Eye (tissue), 1 donor: ENCODE measurements around the gene NUMB.

Source experiments
- DNase-seq: peaks from one replicate; pipeline ENCODE4 v3.0.0-alpha.2; 2015

Gene NUMB

DNA sequence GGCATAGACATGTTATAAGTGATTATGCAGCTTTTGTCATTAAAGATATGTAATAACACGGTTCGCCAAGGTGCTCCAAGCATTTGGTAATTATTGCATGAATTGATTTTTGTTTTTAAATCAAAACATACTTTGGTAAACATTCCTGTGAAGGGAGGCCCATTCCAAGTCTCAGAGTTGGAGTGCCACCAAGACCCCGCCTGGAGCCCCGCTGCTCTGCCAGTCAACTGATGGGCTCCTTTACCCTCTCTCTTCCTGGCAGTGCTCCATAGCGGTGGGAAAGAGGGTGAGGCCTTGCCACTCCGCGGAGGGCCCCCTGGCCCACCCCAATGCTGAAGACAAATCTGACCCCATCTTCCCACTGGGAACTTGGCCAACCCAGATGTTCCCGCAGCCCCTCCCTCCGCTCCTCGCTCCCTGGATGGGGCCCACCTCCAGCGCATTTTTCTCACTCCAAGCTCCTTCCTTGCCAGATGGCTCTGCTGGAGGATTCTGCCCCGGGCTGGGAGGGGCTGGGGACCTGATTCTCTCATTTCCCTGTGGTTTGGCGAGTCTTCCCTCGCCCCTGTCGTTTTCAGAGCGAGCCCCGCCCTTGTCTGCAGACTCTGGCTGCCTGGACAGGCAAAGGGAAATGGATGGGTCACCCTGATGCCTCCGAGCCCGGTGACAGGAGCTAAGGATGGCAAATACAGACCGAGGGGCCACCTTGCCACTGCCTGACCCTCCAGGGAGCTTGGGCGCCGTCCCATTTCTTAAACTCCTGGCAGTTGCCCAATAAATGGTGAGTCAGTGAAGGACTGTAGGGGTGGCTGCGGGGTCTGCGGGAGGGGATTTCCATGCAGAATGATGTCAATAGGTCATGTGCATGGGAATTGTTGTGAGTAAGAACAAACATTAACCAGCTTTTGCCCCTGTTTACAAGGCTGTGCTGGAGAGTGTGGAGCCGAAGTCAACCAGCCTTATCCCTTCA lies 230.2 kb downstream of the NUMB start:
- peak; percentile 72 for DNase-seq

DNA sequence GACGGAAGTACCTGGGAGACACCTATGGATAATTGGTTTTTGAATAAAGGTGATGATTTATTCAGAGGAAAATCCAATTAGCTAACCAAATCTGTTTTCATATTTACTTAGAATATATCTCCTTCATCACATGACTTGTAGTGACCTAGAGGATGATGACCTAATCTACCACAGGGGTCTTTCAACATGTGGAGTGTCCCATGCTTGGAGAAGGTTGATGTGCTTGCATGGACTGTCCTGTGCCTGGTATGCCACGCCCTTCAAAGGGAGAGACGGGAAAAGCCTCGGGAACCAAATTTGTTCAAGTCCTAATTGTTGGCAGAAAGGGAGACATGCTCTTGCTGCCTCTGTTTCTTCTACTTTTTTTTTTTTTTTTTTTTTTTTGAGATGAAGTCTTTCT lies 232.8 kb downstream of the NUMB start:
- no peak for DNase-seq
